Stimulated activated CD4-positive, alpha-beta T cell treated with anti-CD3 and anti-CD28 coated beads, TNF-alpha, amount 100 ng/mL, for 48 hours (primary cell): Measurements from ENCODE around the gene MRPL21.
"Not testable (repeated sequence)": the region's sequence is repeated elsewhere in the genome, so short reads cannot be mapped to it uniquely, and the experiment has no call there.

Experiments used
- DNase-seq, 3 donors: peaks; one replicate each; pipeline ENCODE4 v3.0.0-alpha.2; 2020; ENCODE audit warnings: low read depth in 3 of 3

Gene MRPL21

DNA sequence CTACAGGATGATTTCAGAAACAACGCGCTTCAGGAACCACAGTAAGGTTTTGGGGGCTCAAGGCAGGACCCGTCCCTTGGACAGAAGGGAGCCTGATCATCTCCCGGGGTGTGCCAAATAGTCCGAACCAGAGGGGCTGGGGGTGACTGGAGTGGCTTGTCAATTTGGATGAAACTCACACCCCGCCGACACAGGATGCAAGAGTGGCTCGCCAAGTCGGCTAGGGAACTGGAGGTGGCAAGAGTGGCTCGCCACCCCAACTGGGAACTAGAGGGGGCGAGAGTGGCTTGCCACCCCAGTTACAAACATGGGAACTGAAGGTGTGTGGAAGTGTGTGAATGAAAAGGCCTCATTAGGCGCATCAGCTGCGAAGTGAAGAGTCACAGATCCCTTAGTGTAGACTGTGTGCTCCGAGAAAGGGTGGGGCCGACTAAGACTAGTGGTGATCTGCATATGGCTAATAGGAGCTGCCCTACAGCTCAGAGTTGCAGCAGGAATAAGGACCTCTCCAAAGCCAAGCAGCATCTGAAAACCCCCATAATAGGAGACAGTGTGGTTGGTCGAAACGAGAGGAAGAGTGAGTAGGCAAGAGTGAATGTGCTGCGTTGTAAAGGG is 35.3 kb downstream of the MRPL21 start:
- DNase-seq = no peak

DNA sequence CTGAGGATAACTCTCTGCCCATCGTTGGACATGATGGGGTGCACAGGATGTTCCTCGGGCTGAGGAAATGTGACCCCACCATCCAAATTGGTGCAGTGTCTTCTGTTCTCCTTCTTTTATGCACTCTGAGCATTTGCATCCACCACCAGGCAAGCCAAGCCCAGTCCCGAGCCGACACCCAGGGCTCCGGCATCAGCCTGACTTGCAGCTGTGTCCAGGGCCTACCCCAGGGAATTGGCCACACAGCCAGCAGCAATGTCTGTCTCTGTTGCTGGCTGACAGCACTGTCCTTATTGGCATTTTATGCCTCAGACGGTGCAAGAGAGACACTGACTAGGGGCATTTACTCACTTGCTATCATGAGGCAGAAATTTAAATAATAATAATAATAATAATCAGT is 36.6 kb downstream of the MRPL21 start:
- no peak for DNase-seq

DNA sequence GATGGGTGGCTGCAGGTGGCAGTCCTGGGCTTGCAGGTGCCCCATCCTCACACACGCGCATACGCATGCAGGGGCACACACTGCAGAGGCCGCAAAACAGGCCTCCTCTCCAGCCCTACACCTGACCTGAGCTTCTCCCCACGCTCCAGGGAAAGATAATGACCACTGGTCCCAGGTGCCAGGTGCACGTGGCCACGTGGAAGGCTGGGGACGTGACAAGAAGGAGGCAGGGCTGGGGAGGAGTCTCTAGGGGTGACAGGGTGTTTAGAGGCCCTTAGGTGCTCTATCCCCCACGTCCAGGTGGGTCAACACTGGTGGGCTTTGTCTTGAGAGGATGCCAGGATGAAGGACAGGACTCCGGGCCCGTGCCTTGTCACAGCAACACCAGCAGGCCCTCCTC is 38.4 kb downstream of the MRPL21 start:
- DNase-seq = no peak

DNA sequence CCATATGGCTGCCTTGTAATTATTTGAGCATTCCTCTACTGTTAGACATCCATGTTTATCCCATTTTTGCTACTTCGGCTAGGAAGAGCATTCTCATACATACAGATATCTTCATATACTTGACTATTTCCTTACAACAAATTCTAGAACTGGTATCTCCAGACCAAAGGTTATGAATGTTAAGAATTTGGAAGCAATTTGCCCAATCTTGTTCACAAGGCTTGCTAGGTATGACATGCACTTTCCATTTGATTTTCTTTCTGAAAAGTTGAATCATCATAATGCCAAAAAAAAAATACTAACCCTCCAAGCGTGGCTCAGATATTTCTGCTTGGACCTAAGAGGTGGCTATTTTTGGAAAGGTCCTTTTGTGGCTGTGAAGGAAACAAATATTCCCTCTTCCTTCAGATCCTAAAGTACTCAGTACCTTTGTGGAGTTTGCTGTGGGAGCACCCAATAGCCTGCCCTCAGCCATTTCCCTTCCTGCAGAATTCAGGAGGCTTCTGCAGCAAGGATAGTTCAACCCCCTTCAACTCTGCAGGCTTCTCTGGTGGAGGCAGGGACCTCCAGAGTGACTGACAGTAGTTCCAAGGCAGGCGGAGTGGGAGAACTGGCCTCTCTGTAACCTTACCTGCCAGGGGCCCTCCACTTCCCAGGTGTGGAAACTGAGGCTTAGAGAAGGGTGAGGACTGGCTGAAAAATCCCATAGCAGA is 39.9 kb downstream of the MRPL21 start:
- no peak for DNase-seq

DNA sequence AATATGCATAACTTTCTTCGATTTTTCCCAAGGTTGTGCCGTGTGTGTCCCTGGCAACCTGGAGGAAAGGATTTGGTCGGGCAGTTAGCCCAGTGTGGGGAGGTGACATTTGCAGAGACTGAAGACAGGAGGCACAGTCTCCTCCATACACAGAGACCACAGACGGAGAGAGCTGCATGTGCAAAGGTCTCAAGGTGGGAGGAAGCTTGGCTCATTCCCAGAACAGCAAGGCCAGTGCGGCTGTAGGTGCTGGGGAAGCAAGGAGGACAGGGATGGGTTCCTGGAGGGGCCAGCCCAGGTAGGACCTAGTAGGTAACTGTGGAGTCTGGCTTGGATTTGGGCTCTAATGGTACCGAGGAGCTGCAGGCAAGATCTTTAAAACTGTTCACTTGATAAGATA is 41.2 kb downstream of the MRPL21 start:
- DNase-seq = no peak

DNA sequence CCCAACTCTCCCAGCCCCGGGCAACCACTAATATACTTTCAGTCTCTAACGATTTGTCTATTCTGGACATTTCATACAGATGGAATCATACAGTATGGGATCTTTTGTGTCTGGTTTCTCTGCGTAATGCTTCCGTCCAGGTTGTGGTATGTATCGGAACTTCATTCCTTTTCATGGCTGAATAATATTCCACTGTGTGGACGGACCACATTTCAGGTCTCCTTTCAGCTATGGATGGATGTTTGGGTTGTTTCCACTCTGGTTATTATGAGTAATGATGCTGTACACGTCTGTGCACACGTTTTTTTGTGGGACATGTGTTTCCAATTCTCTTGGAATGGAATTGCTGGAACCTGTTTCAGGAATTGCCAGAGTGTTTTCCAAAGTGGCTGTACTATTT is 44.5 kb downstream of the MRPL21 start:
- DNase-seq = no peak

DNA sequence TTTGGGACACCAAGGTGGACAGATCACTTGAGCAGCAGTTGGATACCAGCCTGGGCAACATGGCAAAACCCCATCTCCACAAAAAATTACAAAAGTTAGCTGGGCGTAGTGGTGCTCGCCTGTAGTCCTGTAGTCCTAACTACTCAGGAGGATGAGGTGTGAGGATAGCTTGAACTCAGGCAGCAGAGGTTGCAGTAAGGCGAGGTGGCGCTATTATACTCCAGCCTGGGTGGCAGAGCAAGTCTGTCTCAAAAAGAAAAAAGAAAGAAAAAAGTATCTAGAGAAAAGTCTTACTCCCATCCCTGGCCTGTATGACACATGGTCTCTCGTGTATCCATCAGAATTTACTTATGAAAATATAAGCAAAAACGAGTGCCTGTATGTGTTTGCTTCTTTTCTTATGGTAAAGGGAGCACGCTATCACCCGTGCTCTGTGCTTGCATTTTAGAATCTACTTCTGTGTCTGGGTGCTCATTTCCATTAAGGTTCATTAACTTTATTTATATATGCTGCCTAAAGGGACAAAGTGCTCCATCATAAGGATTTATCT is 46.5 kb downstream of the MRPL21 start:
- DNase-seq = no peak

DNA sequence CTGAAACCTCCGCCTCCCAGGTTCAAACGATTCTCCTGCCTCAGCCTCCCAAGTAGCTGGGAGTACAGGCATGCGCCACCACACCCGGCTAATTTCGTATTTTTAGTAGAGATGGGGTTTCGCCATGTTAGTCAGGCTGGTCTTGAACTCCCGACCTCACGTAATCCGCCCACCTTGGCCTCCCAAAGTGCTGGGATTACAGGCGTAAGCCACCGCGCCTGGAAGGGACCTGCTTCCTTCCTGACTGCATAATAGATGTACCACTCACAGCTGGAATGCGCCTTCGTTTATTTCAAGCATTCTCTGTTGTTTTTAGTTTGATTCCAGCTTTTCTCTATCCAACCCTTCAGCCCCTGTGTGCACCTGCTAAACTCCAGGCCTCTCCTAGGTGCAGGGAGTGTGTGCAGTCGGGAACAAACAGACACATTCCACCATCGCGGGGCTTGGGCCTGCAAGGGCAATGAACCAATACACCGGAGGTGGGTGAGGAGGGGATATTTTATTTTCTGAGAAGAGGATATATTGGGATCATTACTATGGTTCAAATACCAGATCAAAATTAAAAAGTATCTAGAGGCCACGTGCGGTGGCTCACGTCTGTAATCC is 47.1 kb downstream of the MRPL21 start:
- DNase-seq = not testable (repeated sequence)

DNA sequence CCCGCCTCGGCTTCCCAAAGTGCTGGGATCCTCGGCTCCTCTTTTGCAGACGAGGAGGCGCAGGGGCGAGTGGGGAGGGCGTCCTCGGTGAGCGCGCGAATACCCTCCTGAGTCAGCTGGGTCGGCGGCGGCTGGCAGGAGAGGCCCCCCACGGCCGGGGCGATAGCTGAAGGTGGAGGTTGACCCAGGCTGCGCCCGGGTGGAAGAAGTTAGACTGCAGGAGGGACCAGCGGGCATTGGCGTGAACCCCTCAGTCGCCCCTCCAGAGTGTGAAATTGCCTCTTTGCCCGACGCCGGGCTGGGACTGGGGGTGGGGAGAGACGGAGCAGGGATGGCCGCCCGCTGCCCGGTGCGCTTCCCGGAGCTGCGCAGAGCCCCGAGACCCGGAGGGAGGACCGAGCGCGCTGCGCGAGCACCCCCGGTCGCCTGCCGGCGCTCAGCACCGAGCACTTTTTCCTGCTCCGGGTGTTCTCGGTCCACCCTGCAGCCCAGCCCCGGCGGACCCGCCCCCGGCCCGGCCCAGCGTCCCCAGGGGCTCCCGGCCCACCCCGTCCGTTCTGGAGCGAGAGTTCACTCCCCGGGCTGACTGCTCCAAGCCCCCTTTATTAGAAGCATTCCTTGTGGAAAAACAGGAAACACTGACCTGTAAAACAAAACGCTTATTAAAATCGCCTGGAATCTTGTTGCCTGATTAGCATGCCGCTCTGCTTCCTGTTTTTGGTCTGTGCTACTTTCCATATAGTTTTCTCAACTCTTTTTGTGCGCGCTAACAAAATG is 48.2 kb downstream of the MRPL21 start:
- no peak for DNase-seq

DNA sequence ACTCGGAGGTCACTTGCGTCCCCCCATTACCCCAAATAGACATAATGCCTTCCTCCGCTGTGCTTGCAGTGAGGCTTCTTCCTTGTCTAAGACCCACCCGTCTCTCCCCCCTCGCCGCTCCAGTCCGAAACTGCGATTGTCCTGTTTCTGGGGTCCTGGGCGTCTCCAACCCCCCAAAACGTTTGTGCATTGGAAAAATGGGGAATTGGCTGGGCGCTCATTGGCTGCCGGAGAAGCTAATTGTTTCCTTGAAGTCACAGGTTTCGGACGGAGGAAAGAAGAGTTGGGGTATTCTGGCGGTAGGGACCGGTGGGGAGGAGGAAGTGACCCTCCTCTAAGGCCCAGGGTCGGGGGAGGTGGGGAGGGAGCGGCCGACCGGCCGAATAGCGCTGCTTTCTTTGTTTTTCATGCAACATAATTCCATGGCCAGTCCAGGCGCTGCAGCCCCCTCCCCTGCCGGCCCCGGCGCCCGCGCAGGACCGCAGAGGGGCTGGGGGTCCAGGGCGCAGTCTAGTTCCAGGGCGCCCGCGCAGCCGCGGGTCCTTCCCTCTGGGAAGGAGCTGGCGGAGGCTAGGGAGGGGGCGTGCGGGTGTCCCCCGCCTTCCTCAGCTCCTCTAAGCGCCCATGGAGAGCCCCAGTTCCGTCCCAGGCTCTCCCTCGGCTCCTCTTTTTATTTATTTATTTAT is 49.2 kb downstream of the MRPL21 start:
- no peak for DNase-seq

DNA sequence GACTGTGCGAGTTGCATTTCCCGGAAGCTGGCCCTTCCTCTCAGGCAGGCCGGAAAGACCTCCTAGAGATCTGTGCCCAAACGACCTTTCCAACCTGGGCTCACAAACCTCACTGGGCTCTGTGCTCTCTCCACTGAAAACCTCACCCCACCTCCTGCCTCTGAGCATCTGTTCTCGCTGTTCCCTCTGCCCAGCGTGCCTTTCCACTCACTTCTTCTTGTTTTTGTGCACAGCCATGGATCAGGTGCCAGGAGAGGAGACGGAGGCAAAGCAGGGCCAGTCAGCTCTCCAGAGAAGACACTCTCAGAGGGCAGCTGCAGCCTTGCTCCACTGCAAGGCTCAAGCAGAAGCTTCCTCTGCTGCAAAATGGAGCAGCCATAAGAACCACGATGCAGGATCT is 51.0 kb downstream of the MRPL21 start:
- DNase-seq = no peak

DNA sequence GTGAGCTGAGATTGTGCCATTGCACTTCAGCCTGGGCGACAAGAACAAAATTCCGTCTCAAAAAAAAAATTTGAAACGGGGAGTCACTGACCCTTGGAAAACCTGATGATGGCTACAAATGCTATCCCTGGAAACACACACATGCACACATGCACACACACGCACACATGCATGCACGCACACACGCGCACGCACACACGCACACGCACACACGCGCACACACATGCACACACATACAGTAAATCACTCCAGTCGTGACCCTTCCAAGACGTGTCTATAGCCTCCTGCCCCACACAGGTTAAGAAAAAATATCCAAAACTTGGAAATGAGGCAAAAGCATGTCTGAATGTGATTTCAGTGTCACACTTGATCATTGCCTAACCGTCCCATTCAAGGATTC is 55.2 kb downstream of the MRPL21 start:
- DNase-seq = no peak

DNA sequence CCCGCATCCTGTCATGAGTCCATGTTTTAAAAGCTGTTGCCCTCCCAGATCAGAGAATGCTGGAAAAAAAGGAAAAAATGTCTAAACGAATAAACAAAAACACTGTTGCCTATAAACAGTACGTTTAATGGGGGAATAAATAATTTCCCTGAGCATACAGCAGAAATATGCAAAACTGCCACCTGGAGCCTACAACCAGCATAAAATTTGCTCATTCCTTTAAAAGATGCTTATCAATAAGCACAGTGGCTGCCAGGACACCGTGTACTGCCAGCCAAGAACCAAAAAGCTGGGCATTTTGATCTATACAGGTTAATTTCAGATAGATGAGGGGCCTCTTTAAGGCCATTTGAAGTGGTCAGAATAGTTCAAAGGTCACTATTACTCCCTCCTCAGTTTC is 56.2 kb downstream of the MRPL21 start:
- no peak for DNase-seq

DNA sequence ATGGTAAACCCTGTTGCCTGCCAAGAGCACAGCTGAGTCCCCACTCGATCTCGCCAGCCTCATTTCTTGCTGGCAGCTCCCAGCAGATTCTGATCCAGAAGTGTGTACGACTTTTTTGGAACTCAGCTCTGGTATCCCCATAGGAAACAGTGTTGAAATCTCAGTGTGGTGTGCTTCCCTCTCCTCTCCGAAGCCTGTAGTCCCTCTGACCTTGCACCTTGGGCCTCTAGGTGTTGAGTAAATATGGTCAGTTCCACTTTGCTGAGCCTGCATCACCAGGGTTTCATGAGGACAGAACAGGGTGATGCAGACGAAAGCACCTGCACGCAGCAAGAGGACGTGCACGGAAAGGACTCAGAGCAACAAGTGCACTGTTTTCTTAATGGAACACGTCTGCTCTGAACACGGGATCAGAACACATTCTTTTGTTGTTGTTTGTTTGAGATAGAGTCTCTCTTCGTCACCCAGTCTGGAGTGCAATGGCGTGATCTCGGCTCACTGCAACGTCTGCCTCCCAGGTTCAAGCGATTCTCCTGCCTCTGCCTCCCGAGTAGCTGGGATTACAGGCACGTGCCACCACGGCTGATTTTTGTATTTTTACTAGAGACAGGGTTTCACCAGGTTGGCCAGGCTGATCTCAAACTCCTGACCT is 58.2 kb downstream of the MRPL21 start:
- no peak for DNase-seq

DNA sequence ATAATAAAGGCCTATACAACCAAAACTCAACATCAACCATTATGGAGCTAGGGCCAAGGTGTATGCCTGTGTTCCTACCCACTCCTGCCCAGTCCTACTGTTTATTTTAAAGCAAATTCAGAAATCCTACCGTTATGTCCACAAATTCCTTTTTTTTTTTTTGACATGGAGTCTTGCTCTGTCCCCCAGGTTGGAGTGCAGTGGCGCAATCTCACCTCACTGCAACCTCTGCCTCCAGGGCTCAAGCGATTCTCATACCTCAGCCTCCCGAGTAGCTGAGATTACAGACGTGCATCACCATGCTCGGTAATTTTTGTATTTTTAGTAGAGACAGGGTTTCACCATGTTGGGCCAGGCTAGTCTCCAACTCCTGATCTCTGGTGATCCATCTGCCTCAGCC is 58.8 kb downstream of the MRPL21 start:
- no peak for DNase-seq

DNA sequence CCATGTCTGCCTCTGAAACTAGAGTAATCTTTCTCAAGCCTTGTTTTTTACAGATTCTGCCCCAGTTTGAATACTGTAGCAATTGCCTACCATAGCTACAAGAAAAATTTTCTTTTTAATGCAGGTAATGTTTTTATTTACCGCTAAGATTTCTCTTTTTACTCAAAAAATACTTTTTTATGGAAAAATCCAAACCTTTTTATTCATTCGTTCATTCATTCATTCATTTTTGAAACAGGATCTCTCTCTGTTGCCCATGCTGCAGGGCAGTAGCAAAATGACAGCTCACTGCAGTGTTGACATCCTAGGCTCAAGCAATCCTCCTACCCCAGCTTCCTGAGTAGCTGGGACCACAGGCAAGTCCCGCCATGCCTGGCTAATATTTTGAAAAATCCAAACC is 59.3 kb downstream of the MRPL21 start:
- no peak for DNase-seq

DNA sequence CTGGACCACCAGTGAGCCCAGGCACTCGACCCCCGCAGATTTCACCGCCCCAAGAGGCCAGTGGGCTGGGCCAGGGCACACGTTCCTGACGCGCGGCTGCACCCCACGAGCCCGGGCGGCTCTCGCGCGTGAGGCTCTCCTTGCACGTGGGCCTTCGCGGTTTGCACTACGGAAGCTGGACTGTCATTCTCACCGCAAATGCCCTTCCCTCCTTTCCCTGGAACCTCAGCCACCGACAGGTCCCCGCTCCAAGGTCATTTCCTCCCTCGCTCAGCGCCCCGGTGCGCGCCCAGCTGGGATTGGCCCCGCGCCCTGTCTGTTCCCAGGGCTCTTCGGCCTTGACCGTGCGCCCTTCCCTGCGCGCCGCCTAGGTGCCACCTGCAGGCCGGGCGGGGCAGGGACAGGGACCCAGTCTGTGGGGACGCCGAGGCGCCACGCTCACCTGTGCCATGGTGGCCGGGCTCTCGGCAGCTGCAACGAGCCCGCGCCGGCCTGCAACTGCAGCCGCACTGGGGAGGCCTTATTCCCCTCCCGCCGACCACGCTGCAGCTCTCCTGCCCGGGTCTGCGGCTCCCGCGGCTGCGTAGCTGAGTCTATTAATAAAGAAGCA is 59.8 kb downstream of the MRPL21 start:
- peak in 2 of 3 donors; percentile 70 for DNase-seq

DNA sequence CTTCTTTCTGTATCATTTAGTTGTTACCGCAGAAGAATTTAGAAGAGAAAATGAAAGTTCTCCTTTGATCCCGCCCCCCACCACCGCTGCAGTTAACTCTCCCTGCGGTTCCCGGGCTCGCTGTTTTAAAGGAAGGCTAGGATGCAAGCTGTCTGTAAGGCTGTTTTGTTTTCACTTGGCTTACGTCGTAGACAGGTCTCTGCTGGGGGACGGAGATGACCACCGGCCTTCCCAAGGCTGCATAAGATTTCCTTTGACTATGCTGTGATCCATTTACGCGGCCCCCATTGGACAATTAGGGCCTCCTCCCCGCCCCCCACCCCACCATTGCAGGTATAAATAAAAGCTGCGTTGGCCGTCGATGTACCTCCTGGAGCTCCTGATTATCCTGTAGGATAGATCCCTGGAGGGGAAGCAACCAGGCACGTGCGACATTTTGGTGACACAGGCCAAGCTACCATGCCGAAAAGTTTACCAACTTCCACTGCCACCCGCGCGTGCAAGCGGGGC is 60.5 kb downstream of the MRPL21 start:
- DNase-seq = peak in 1 of 3 donors; percentile 38

DNA sequence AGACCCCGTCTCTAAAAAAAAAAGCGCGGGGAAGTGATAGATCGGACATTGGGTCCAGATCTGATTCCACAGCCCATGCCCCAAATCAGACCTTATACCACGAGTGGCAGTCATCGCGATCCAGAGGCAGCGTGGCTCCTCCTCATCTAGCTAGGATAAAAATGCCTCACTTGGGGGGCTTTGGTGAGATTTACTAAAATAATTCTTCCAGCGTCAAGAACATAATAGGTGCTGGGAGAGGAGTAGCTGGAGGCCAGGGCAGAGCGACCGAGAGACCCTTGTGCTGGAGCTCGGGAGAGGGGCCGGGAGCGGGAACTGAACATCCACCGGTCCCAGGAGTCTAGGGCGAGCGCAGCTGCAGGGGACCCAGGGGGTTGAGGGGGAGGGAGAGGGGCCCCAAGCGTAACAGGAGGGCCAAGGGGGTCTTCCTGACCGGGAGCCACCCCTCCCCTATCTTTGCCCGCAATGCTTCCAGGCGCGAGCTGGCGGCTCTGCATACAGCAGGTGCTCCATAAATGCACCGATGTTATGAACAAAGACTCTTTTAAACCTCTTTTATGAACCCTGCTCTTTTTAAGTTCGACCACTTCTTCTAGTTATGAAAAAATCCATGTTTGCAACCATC is 61.1 kb downstream of the MRPL21 start:
- no peak for DNase-seq
